Measurements from ENCODE around the gene RPL15.

DNA sequence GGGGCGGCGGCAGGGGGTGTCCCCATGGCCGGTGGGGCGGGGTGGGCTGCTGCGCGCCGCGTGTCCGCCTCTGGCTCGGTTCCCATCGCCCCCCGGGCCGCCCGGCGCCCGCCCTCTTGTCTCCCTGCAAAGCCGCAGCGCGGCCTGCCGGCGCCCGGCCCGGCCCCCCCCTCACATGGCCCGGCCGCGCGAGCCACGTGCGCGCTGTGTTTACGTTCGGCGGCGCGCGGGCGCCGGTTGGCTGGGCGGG, 28.7 kb downstream of the RPL15 start:
- TF ChIP-seq, protein P1, sequence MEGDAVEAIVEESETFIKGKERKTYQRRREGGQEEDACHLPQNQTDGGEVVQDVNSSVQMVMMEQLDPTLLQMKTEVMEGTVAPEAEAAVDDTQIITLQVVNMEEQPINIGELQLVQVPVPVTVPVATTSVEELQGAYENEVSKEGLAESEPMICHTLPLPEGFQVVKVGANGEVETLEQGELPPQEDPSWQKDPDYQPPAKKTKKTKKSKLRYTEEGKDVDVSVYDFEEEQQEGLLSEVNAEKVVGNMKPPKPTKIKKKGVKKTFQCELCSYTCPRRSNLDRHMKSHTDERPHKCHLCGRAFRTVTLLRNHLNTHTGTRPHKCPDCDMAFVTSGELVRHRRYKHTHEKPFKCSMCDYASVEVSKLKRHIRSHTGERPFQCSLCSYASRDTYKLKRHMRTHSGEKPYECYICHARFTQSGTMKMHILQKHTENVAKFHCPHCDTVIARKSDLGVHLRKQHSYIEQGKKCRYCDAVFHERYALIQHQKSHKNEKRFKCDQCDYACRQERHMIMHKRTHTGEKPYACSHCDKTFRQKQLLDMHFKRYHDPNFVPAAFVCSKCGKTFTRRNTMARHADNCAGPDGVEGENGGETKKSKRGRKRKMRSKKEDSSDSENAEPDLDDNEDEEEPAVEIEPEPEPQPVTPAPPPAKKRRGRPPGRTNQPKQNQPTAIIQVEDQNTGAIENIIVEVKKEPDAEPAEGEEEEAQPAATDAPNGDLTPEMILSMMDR (IDR thresholded peaks at IDR 0.05; ENCODE audit: insufficient read depth, low read length, poor library complexity, severe bottlenecking): no peak
- no peak for TF ChIP-seq EZH2phosphoT487 (conservative IDR thresholded peaks at IDR 0.05; ENCODE audit: low read length)

Data from SU-DHL-6 (cell line).